ENCODE measurements around the gene RNF167. TPM values are rescaled to one million over a fixed set of nuclear protein-coding genes. Genes with fewer than 3 reads are reported as not detected.

RNF167 gene
- total and polyA plus RNA-seq, 2 of the 13 experiments (the other 11 are each of a cell fraction or from before 2014, with no cell fraction given) = 44.1 to 45.4 TPM

- TF ChIP-seq TFAP4 (IDR thresholded peaks at IDR 0.05; ENCODE audit: borderline replicate concordance, low read depth) (peak; percentile 32; the same call in 1 of the 2 replicates), PAXIP1 (CRISPR knock-in tag; conservative IDR thresholded peaks at IDR 0.05) (peak; percentile 31; the same call in 1 of the 2 replicates), ZNF674 (CRISPR knock-in tag; IDR thresholded peaks at IDR 0.05; ENCODE audit: low read depth) (no peak), PRPF4 (IDR thresholded peaks at IDR 0.05; ENCODE audit: low read depth, low read length, poor library complexity, severe bottlenecking) (no peak), ARHGAP35 (CRISPR knock-in tag; IDR thresholded peaks at IDR 0.05; ENCODE audit: borderline replicate concordance) (no peak), ZNF512B (CRISPR knock-in tag; IDR thresholded peaks at IDR 0.05; ENCODE audit: borderline replicate concordance) (no peak), YEATS4 (CRISPR knock-in tag; IDR thresholded peaks at IDR 0.05; ENCODE audit: borderline replicate concordance) (no peak), HNF4G (IDR thresholded peaks at IDR 0.05; ENCODE audit: borderline replicate concordance, low read depth, low read length) (peak; percentile 57; the same call in 1 of the 2 replicates), HNF4G (CRISPR knock-in tag; IDR thresholded peaks at IDR 0.05; ENCODE audit: borderline replicate concordance, low read depth) (no peak), ZNF710 (CRISPR knock-in tag; IDR thresholded peaks at IDR 0.05; ENCODE audit: borderline replicate concordance) (no peak), ZNF33A (CRISPR knock-in tag; IDR thresholded peaks at IDR 0.05; ENCODE audit: borderline replicate concordance) (no peak), HMGA1 (CRISPR knock-in tag; conservative IDR thresholded peaks at IDR 0.05) (no peak), NCOR1 (IDR thresholded peaks at IDR 0.05; ENCODE audit: borderline replicate concordance, low read length) (peak; percentile 43; the same call in 1 of the 2 replicates), MEIS1 (CRISPR knock-in tag; IDR thresholded peaks at IDR 0.05; ENCODE audit: borderline replicate concordance) (no peak), ZNF501 (CRISPR knock-in tag; IDR thresholded peaks at IDR 0.05) (no peak), EHMT2 (IDR thresholded peaks at IDR 0.05; ENCODE audit: borderline replicate concordance, low read depth, low read length) (no peak), ZNF234 (CRISPR knock-in tag; conservative IDR thresholded peaks at IDR 0.05) (no peak), ZNF570 (CRISPR knock-in tag; IDR thresholded peaks at IDR 0.05; ENCODE audit: borderline replicate concordance) (no peak), CHCHD3 (CRISPR knock-in tag; IDR thresholded peaks at IDR 0.05) (no peak), RFX5 (IDR thresholded peaks at IDR 0.05; ENCODE audit: low read depth, low read length) (no peak)
Observed at GRCh38 chr17:4913994-4914393, 26.1 kb upstream of the RNF167 start (continued).

Measured in HepG2 (cell line).